GM20000 (cell line): Measurements from ENCODE around the gene ANKRD12.

Experiments used
- DNase-seq: peaks from one replicate; pipeline ENCODE4 v3.0.0; 2012; ENCODE audit warnings: low spot score
- TF ChIP-seq, protein P1 (sequence below): IDR thresholded peaks from 2 replicates; pipeline ENCODE4 v1.5.1; 2012; ENCODE audit warnings: mild to moderate bottlenecking, control low read depth; ENCODE audit errors: extremely low read depth, missing control alignments

The ANKRD12 gene

GRCh38 chr18:9135081-9135911 lies 1.3 kb upstream of the ANKRD12 start:
- no peak for DNase-seq
- TF ChIP-seq, protein P1, sequence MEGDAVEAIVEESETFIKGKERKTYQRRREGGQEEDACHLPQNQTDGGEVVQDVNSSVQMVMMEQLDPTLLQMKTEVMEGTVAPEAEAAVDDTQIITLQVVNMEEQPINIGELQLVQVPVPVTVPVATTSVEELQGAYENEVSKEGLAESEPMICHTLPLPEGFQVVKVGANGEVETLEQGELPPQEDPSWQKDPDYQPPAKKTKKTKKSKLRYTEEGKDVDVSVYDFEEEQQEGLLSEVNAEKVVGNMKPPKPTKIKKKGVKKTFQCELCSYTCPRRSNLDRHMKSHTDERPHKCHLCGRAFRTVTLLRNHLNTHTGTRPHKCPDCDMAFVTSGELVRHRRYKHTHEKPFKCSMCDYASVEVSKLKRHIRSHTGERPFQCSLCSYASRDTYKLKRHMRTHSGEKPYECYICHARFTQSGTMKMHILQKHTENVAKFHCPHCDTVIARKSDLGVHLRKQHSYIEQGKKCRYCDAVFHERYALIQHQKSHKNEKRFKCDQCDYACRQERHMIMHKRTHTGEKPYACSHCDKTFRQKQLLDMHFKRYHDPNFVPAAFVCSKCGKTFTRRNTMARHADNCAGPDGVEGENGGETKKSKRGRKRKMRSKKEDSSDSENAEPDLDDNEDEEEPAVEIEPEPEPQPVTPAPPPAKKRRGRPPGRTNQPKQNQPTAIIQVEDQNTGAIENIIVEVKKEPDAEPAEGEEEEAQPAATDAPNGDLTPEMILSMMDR = no peak

GRCh38 chr18:9135912-9136314 lies 668 bp upstream of the ANKRD12 start:
- DNase-seq = no peak
- TF ChIP-seq, protein P1 = no peak

GRCh38 chr18:9137168-9138066 lies 836 bp downstream of the ANKRD12 start:
- DNase-seq = peak; percentile 90
- TF ChIP-seq, protein P1 = no peak

GRCh38 chr18:9139400-9140039 lies 2.9 kb downstream of the ANKRD12 start:
- TF ChIP-seq, protein P1 = no peak
- DNase-seq = no peak

- no peak for DNase-seq
- TF ChIP-seq, protein P1 = no peak
These were observed 3.8 kb downstream of the ANKRD12 start for GRCh38 chr18:9140381-9140780.

- DNase-seq = no peak
- TF ChIP-seq, protein P1 = no peak
These were observed 4.4 kb downstream of the ANKRD12 start for GRCh38 chr18:9140984-9141383.

DNA sequence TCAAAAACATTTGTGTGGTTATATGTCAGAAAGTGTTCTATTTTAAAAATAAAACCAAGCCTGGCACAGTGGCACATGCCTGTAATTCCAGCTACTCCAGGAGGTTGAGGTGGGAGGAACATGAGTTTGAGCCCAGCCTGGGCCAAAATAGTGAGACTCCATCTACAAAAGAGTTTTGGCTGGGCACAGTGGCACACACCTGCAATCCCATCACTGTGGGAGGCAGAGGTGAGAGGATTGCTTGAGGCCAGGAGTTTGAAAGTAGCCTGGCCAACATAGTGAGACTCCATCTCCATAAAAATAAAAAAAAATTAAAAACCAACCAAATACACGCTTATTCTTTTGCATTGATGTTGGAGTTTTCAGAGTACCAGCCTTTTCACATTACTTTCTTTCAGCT lies 9.6 kb downstream of the ANKRD12 start:
- DNase-seq = no peak
- TF ChIP-seq, protein P1 = no peak
